Activated CD8-positive, alpha-beta T cell treated with anti-CD3 and anti-CD28 coated beads for 36 hours (primary cell): ENCODE measurements around the gene RNF157. TPM values are rescaled to one million over a fixed set of nuclear protein-coding genes. Genes with fewer than 3 reads are reported as not detected.
A peak's percentile ranks its signal among the peaks of the same experiment; 100 is the strongest.

Experiments
- ATAC-seq: fragments of 200-7000 bp; cut with Tn5 transposase; one replicate; pipeline ENCODE4 v1.10.0; 2021; ENCODE audit warnings: mild to moderate bottlenecking, moderate library complexity
- CTCF ChIA-PET: fragments of 350-600 bp; sonication (Branson Sonifier 250); formaldehyde crosslinking; loops from one replicate; lab custom pipeline; 2021; ENCODE audit warnings: antibody characterized with exemption; lab: Charles Lee
- POLR2A ChIA-PET: fragments of 350-600 bp; sonication (Branson Sonifier 250); formaldehyde crosslinking; loops from one replicate; lab custom pipeline; 2021; ENCODE audit warnings: antibody characterized with exemption; lab: Charles Lee
- DNase-seq: peaks from one replicate; pipeline ENCODE4 v3.0.0-alpha.2; 2020
- H3K27ac Mint-ChIP-seq: one replicate; pipeline ENCODE4 v1.8.0; 2021; ENCODE audit warnings: mild to moderate bottlenecking, mixed read lengths
- H3K27me3 Mint-ChIP-seq: one replicate; pipeline ENCODE4 v1.8.0; 2021; ENCODE audit warnings: mixed read lengths
- H3K36me3 Mint-ChIP-seq: one replicate; pipeline ENCODE4 v1.8.0; 2021; ENCODE audit warnings: low read depth, mixed read lengths
- H3K4me1 Mint-ChIP-seq: one replicate; pipeline ENCODE4 v1.8.0; 2021; ENCODE audit warnings: low read depth, mixed read lengths
- H3K4me3 Mint-ChIP-seq: one replicate; pipeline ENCODE4 v1.8.0; 2021; ENCODE audit warnings: mild to moderate bottlenecking, moderate library complexity, mixed read lengths
- H3K9me3 Mint-ChIP-seq: one replicate; pipeline ENCODE4 v1.8.0; 2021; ENCODE audit warnings: mixed read lengths
- CTCF ChIP-seq: fragments of 200-600 bp; IDR thresholded peaks from one replicate; pipeline ENCODE4 v1.8.0; 2022; ENCODE audit warnings: antibody characterized with exemption, mild to moderate bottlenecking
- intact Hi-C: fragments of 100-400 bp; cut with micrococcal nuclease; formaldehyde crosslinking; loops from one replicate; pipeline ENCODE4 v1.10.0; 2022
- total RNA-seq, 2 experiments: library from RNA; stranded (reverse); gene quantifications; one replicate each; pipeline ENCODE4 v1.2.3, GENCODE V29; 2021

Gene RNF157
- total RNA-seq, 2 experiments from 2014 or later: 37.2 to 44.5 TPM

- Mint-ChIP-seq H3K4me1 (peaks cover 15% of the 10 kb centered on the region), H3K36me3 (peaks cover 6% of the 10 kb centered on the region), H3K27me3 (no peaks in the 10 kb centered on the region), H3K27ac (no peak overlapping the region), H3K4me3 (no peak overlapping the region), H3K9me3 (no peaks in the 10 kb centered on the region)
- CTCF ChIA-PET: interaction anchor here (0.7 to 1.1 kb wide), 4 partner anchors 10 to 106 kb away, joined by 3 to 4 read pairs (median 4); no protein-coding TSS in a partner anchor
- ATAC-seq (no peak), DNase-seq (no peak)
- no peak for TF ChIP-seq CTCF
- intact Hi-C loops: no loop called here
- POLR2A ChIA-PET: interaction anchor here (0.6 to 21.1 kb wide), 4 partner anchors 13 to 208 kb away, joined by 3 to 700 read pairs (median 3); partner anchors contain the start of gene UBALD2
These were observed 66.8 kb downstream of the RNF157 start for GRCh38 chr17:76173474-76173873.

- ChIA-PET CTCF (interaction anchor here (1.2 to 8.9 kb wide), 2 partner anchors 8 to 107 kb away, joined by 7 to 60 read pairs; no protein-coding TSS in a partner anchor), POLR2A (interaction anchor here (2.5 kb wide), 1 partner anchor 8 kb away, joined by 6 read pairs; no protein-coding TSS in a partner anchor)
- H3K4me1 Mint-ChIP-seq: peaks cover 6% of the 10 kb centered on the region
- no peak for TF ChIP-seq CTCF
- H3K4me3 Mint-ChIP-seq: no peak overlapping the region
- intact Hi-C loops: no loop called here
- no peak overlapping the region for H3K27ac Mint-ChIP-seq
- DNase-seq: no peak
- ATAC-seq: no peak
- H3K36me3 Mint-ChIP-seq: peaks cover 6% of the 10 kb centered on the region
- no peaks in the 10 kb centered on the region for H3K27me3 Mint-ChIP-seq
- H3K9me3 Mint-ChIP-seq: no peaks in the 10 kb centered on the region
These were observed 68.6 kb downstream of the RNF157 start for GRCh38 chr17:76171706-76172105.

GRCh38 chr17:76170114-76170513 is 70.2 kb downstream of the RNF157 start:
- Mint-ChIP-seq H3K27me3 (no peaks in the 10 kb centered on the region), H3K4me3 (no peak overlapping the region), H3K9me3 (no peaks in the 10 kb centered on the region), H3K36me3 (peaks cover 10% of the 10 kb centered on the region), H3K4me1 (peaks cover 7% of the 10 kb centered on the region), H3K27ac (no peak overlapping the region)
- intact Hi-C loops: no loop called here
- DNase-seq (no peak), ATAC-seq (no peak)
- CTCF ChIA-PET: interaction anchor here (1.0 to 8.9 kb wide), 3 partner anchors 10 to 109 kb away, joined by 3 to 60 read pairs (median 4); no protein-coding TSS in a partner anchor
- TF ChIP-seq CTCF: no peak
- POLR2A ChIA-PET: interaction anchor here (2.5 to 2.8 kb wide), 2 partner anchors 10 to 99 kb away, joined by 6 to 9 read pairs; no protein-coding TSS in a partner anchor

- Mint-ChIP-seq H3K4me3 (no peak overlapping the region), H3K27ac (no peak overlapping the region), H3K9me3 (no peaks in the 10 kb centered on the region), H3K27me3 (no peaks in the 10 kb centered on the region), H3K4me1 (peaks cover 13% of the 10 kb centered on the region), H3K36me3 (peaks cover 22% of the 10 kb centered on the region)
- TF ChIP-seq CTCF: no peak
- POLR2A ChIA-PET: interaction anchor here (0.8 to 1.9 kb wide), 6 partner anchors 11 to 270 kb away, joined by 3 to 8 read pairs (median 4); partner anchors contain the start of gene TRIM65
- no peak for DNase-seq
- ATAC-seq: no peak
- intact Hi-C loops: no loop called here
- CTCF ChIA-PET: interaction anchor here (1.0 to 8.9 kb wide), 5 partner anchors 9 to 113 kb away, joined by 3 to 60 read pairs (median 5); no protein-coding TSS in a partner anchor
These were observed 73.4 kb downstream of the RNF157 start for GRCh38 chr17:76166906-76167305.

GRCh38 chr17:76166168-76166567 is 74.1 kb downstream of the RNF157 start:
- Mint-ChIP-seq H3K27ac (peak overlapping the region; percentile 75), H3K4me3 (no peak overlapping the region), H3K27me3 (no peaks in the 10 kb centered on the region), H3K4me1 (peaks cover 13% of the 10 kb centered on the region), H3K9me3 (no peaks in the 10 kb centered on the region), H3K36me3 (peaks cover 25% of the 10 kb centered on the region)
- TF ChIP-seq CTCF: no peak
- DNase-seq (no peak), ATAC-seq (peak; percentile 53)
- intact Hi-C loops: no loop called here
- ChIA-PET POLR2A (interaction anchor here (0.8 to 1.9 kb wide), 7 partner anchors 12 to 270 kb away, joined by 3 to 8 read pairs (median 3); partner anchors contain the start of gene TRIM65), CTCF (interaction anchor here (0.6 to 8.9 kb wide), 7 partner anchors 10 to 1052 kb away, joined by 3 to 60 read pairs (median 4); no protein-coding TSS in a partner anchor)
